ENCODE measurements around the gene SSNA1.

- TF ChIP-seq CTCF (IDR thresholded peaks at IDR 0.05) (no peak), POLR2A (IDR thresholded peaks at IDR 0.05) (no peak), EP300 (IDR thresholded peaks at IDR 0.05) (no peak)
Measured at GRCh38 chr9:137163805-137164204, 24.7 kb upstream of the SSNA1 start.

All from tibial nerve (tissue), 4 donors.